ENCODE data around the gene GAB2.

GRCh38 chr11:78399136-78399535 lies 18.5 kb downstream of the GAB2 start:
- TF ChIP-seq CTCF (IDR thresholded peaks at IDR 0.05; ENCODE audit: poor library complexity) (no peak), EZH2 (IDR thresholded peaks at IDR 0.05; ENCODE audit: borderline replicate concordance) (no peak)

All from hepatocyte (in vitro differentiated cells).